GM18526 (cell line): ENCODE results near the gene OR2AG1.

Source experiments
- POLR2A ChIP-seq: IDR thresholded peaks from 3 replicates; pipeline ENCODE4 v1.6.1; 2011; ENCODE audit not compliant: insufficient read length; ENCODE audit errors: extremely low read depth

The OR2AG1 gene

DNA sequence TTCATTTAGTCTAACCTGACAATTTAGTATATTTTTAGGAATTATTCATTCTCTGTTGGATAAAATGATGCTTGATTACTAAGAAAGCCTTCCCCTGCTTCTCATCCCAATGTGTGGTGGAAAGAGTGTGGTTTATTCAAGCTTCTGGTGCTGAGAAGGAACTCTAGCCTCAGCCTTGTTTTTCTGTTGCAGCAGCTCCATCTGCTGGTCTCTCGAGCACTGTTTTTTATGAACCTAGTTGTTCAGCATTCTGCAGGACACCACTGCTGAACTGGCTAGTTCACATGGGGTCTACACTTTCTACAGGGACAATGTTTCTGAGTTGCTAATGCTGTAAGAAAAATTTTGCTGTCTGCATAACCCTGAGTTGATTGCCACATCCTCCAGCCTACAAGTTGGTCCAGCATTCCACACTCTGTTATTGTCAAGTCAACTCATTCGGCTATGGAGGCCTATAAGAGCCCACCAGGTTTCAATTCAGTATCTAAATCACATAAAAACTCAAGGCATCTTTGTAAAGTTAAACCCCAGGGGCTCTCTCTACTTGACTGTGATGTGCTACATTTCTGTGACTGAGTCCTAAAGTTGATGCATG is 25.4 kb upstream of the OR2AG1 start:
- no peak for TF ChIP-seq POLR2A

- no peak for TF ChIP-seq POLR2A
Measured at GRCh38 chr11:6771926-6772893, 10.6 kb upstream of the OR2AG1 start, which contains the start of gene OR2AG2. Gene OR2AG2 (minus strand): TSS chr11:6771976. CDS start chr11:6768957, 3,019 bp downstream.

DNA sequence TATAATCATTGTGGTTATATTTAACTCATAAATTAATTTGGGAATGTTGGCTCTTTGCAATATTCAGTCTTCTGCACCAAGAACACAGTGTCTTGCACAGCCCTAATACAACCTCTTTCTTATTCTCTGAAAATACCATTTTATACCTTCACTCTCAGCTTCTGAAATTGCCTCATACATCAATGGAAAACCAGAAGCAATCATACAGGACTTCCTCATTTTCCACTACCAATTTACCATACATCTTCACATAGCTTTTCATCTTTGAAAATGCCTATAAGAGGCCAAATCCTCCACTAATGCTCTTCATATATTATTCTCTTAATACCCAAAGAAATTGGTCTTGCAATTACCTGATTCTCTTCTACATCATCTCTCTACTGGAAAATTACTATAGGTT is 4.3 kb upstream of the OR2AG1 start:
- TF ChIP-seq POLR2A: no peak

GRCh38 chr11:6780829-6781228 is 2.0 kb upstream of the OR2AG1 start:
- TF ChIP-seq POLR2A: no peak

- no peak for TF ChIP-seq POLR2A
Measured at GRCh38 chr11:6790546-6790945, 7.7 kb downstream of the OR2AG1 start.

DNA sequence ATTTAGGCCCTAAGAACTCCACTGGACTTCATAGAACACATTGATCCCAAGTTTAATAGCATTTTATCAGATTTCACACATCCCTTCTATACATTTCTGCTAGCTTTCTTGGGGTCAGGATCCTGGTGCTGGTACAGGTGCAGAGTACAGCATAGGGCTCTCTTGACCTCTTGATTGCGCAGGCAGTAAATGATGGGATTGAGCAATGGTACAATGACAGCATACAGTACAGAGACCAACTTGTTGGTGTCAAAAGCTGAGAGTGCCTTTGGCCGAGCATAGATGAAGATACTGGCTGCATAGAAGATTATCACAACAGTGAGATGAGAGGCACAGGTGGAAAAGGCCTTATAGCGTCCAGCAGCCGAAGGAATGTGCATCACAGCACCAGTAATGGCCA is 11.8 kb downstream of the OR2AG1 start:
- no peak for TF ChIP-seq POLR2A

GRCh38 chr11:6799402-6799801 is 16.6 kb downstream of the OR2AG1 start, which contains the start of gene OR6A2:
Gene OR6A2 (minus strand): TSS chr11:6799689. CDS start chr11:6795708, 3,981 bp downstream.
- no peak for TF ChIP-seq POLR2A

- TF ChIP-seq POLR2A: no peak
Measured at GRCh38 chr11:6812390-6813005, 29.7 kb downstream of the OR2AG1 start.

DNA sequence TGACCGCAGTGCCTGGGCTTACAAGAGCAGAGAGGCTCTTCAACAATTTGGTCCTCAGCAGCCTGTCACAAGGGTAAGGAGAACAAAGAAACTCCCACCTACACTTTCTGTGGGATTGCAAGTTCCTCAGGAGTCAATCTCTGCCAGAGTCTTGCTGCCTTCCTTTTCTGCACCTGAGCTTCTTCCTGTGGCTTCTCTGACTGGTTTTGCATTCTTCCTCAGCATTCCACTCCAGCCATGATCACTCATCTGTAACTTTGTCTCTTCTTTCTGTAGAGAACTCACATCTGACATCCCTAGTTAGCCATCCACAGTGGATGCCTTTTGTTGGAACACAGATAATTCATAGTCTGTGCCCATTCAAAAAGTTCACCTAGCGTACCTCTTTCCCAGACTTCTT is 30.8 kb downstream of the OR2AG1 start:
- no peak for TF ChIP-seq POLR2A

GRCh38 chr11:6817694-6818093 is 34.9 kb downstream of the OR2AG1 start:
- TF ChIP-seq POLR2A: no peak

GRCh38 chr11:6818967-6819366 is 36.1 kb downstream of the OR2AG1 start:
- no peak for TF ChIP-seq POLR2A

GRCh38 chr11:6824136-6824823 is 41.5 kb downstream of the OR2AG1 start:
- no peak for TF ChIP-seq POLR2A

DNA sequence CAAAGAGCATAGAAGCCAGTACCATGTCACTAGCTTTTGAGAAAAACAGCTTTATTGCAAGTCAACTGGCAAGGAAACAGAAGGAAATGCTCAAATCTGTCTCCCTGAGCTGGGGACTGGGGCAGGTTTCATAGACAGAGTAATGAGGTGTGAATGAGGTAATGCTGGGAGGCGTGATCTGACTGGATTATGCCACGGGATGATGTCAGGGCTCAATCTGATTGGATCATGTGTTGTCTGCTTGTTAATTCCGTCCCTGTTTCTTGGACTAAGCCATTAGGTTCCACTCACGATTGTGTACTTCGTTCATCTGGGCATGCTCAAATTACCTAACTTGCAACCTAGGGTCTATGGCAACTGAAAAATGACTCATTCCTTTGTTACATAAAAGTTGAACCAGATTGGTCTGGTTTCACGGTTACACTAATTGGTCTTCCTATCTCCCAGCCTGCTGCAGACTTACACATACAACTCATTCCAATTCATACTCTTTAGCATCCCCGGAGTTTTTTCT is 42.5 kb downstream of the OR2AG1 start:
- no peak for TF ChIP-seq POLR2A

- no peak for TF ChIP-seq POLR2A
Measured at GRCh38 chr11:6828103-6828502, 45.3 kb downstream of the OR2AG1 start.

GRCh38 chr11:6833356-6833755 is 50.5 kb downstream of the OR2AG1 start:
- no peak for TF ChIP-seq POLR2A

- no peak for TF ChIP-seq POLR2A
Measured at GRCh38 chr11:6834021-6834420, 51.2 kb downstream of the OR2AG1 start.
